GM13977 (cell line): Measurements from ENCODE around the gene PLEKHA1.

Experiments used
- DNase-seq: peaks from one replicate; pipeline ENCODE4 v3.0.0; 2012; ENCODE audit warnings: low spot score
- in situ Hi-C: fragments of 300-500 bp; cut with MboI; formaldehyde crosslinking; loops from one replicate; pipeline ENCODE4 v1.12.0; 2022; ENCODE audit warnings: low sequenced_read_pairs, low pct_unique_long_range_greater_than_20kb, mixed read lengths, inconsistent platforms; ENCODE audit not compliant: unreplicated experiment
- TF ChIP-seq, protein P1 (sequence below): IDR thresholded peaks from 2 replicates; pipeline ENCODE4 v1.5.1; 2012; ENCODE audit warnings: mild to moderate bottlenecking, control low read depth; ENCODE audit not compliant: insufficient read depth; ENCODE audit errors: extremely low read depth, missing control alignments

Gene PLEKHA1

DNA sequence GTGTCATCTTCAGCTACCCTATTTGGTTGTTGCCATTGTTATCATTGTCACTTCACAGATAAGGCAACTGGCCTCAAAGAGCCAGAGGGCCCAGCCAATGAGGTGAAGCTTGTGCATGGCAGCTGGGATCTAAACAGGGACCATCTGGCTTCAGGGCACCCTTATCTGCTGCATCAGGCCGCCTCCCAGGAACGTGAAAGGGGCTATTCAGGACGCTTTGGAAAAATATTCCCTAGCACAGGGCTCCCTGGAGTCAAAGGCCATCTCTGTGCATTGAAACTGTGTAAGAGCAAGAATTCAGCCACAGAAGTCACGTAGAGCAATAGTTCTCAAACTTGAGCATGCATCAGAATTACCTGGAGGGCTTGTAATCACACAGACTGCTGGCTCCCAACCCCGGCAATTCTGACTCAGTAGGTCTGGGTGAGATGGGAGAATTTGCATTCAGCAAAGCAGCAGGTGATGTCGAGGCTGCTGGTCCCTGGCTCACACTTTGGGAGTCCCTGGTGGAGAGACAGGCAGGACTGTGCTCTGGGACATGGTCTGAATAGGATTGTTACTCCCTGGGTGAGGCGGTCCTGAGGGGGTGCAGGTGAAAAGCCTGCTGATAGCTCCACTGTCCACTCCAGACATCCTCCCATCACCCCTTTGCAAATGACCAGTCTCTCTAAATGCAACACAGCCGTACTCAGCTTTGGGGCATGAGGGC is 21.5 kb upstream of the PLEKHA1 start:
- TF ChIP-seq, protein P1, sequence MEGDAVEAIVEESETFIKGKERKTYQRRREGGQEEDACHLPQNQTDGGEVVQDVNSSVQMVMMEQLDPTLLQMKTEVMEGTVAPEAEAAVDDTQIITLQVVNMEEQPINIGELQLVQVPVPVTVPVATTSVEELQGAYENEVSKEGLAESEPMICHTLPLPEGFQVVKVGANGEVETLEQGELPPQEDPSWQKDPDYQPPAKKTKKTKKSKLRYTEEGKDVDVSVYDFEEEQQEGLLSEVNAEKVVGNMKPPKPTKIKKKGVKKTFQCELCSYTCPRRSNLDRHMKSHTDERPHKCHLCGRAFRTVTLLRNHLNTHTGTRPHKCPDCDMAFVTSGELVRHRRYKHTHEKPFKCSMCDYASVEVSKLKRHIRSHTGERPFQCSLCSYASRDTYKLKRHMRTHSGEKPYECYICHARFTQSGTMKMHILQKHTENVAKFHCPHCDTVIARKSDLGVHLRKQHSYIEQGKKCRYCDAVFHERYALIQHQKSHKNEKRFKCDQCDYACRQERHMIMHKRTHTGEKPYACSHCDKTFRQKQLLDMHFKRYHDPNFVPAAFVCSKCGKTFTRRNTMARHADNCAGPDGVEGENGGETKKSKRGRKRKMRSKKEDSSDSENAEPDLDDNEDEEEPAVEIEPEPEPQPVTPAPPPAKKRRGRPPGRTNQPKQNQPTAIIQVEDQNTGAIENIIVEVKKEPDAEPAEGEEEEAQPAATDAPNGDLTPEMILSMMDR = no peak
- in situ Hi-C loops = no loop called here
- no peak for DNase-seq

DNA sequence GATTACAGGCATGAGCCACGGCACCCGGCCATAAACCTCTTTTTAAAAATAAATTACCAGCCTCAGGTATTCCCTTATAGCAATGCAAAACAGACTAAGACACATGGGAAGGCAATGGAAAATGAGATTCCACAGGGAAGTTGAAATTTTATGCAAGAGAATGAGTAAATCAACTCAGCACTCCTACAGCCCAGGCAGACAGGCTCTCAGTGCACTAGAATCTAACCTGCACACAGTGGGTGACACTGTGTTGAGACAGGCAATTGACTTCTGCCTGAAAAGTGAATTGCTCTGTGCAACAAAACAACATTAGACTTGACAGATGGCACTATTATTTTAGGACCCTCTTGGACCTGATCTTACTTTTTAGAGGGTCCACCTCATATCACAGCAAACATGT is 20.1 kb upstream of the PLEKHA1 start:
- TF ChIP-seq, protein P1 = no peak
- no peak for DNase-seq
- in situ Hi-C loops = no loop called here

GRCh38 chr10:122357685-122358084 is 16.8 kb upstream of the PLEKHA1 start:
- no peak for DNase-seq
- in situ Hi-C loops = no loop called here
- TF ChIP-seq, protein P1 = no peak

DNA sequence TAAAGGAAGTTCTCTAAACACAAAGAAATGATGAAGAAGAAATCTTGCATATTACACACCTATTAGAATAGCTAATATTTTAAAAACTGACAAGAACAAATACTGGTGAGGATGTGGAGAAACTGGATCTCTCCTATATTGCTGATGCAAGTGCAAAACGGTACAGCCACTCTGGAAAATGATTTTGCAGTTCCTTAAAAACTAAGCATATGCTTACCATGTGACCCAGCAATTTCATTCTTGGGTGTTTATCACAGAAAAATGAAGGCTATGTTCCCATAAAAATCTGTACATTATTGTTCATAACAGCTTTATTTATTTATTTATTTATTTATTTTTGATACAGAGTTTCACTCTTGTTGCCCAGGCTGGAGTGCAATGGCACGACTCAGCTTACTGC is 14.9 kb upstream of the PLEKHA1 start:
- TF ChIP-seq, protein P1 = no peak
- in situ Hi-C loops = no loop called here
- no peak for DNase-seq

DNA sequence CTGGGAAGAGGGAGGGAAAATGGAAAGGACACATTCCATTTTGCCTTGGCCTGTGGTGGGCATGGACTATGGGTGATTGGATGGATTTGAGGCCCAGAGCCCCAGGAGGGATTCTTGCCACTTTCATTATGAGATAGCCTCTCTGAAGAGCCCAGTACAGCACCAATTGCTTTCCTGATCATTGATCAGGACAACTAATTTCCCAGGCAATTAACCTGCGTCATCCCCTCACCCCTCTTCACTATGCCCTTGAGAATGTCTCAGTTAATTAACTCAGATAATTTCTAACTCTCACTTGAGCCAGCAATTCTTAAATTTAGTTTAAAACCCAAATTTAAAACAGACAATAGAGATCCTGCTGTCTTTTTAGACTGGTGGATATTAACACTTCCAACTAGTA is 13.5 kb upstream of the PLEKHA1 start:
- TF ChIP-seq, protein P1 = no peak
- no peak for DNase-seq
- in situ Hi-C loops = no loop called here

DNA sequence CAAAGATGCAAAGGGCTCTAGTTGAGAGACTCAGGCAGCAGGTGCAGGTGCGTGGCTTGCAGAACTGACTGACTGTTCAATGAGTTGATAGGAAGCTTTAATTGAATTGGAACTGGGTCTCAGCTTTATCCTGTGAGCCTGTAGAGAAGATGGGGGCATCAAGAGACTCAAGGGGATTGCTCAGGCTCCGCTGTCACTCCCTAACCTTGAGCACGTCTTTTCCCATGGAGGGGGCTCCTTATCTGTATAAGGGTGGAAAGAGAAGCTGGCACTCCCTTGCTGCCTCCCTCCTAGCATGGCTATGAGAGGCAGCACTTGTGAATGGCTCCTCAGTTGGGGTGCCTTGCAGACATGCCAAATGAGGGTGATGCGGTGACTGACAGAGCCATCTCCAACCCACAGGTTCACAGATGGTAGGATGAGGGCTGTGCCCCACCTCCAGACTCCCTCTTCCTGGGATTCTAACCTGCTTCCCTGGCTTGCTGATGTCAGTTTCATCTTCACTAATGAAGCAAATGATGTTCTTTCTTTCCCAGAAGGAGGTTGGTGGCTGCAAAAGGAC is 12.4 kb upstream of the PLEKHA1 start:
- no peak for DNase-seq
- in situ Hi-C loops = no loop called here

More for the DNA sequence above, 12.4 kb upstream of the PLEKHA1 start:
- TF ChIP-seq, protein P1 = no peak
